ENCODE data around the gene GTF3C4.

- TF ChIP-seq CTCF (IDR thresholded peaks at IDR 0.05 in 8 of 11, conservative IDR thresholded peaks at IDR 0.05 in 3 of 11) (no peak), POLR2AphosphoS5 (IDR thresholded peaks at IDR 0.05) (no peak), POLR2A (IDR thresholded peaks at IDR 0.05) (no peak)
Observed at GRCh38 chr9:132699956-132700355, 29.7 kb downstream of the GTF3C4 start.

Measured in spleen (tissue), 7 donors.